ENCODE measurements around the gene ACSS2. TPM values are rescaled to one million over a fixed set of nuclear protein-coding genes. Genes with fewer than 3 reads are reported as not detected.

Gene ACSS2
- total RNA-seq, 2 donors from 2014 or later = 15.0 to 15.6 TPM

DNA sequence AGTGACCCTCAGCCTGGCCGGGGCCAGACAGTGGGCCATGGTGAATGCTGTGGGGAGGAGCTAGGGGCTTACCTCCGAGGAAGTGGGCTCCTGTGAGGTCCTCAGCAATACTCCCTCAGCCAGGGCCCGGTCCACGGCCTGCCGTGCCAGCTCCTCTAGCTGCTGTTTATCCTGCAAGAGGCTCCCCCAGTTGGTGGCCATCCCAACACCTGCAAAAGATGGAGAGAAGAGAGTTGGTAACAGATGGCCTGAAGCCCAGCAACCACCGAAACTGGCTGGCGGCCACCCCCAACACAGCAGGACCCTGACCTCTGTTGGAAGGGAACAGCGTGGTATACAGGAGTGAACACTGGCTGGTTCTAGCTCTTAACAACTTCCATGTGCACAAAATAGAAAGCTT is 75.2 kb downstream of the ACSS2 start:
- DNase-seq (no peak), ATAC-seq (no peak)
- Mint-ChIP-seq H3K27ac (no peak overlapping the region), H3K4me1 (peaks cover 24% of the 10 kb centered on the region), H3K4me3 (no peak overlapping the region), H3K36me3 (ENCODE audit: low read depth) (peaks cover 4% of the 10 kb centered on the region), H3K27me3 (no peaks in the 10 kb centered on the region)
- no peaks in the 10 kb centered on the region for H3K9me3 ChIP-seq (ENCODE audit: control insufficient read depth, low read length, poor library complexity, severe bottlenecking)

GRCh38 chr20:34952671-34953070 is 76.3 kb downstream of the ACSS2 start:
- H3K9me3 ChIP-seq (ENCODE audit: control insufficient read depth, low read length, poor library complexity, severe bottlenecking) = no peaks in the 10 kb centered on the region
- DNase-seq (no peak), ATAC-seq (no peak)
- H3K4me1 Mint-ChIP-seq = peaks cover 24% of the 10 kb centered on the region
- H3K36me3 Mint-ChIP-seq (ENCODE audit: low read depth) = peaks cover 4% of the 10 kb centered on the region
- H3K27me3 Mint-ChIP-seq = no peaks in the 10 kb centered on the region
- H3K4me3 Mint-ChIP-seq = no peak overlapping the region
- no peak overlapping the region for H3K27ac Mint-ChIP-seq

DNA sequence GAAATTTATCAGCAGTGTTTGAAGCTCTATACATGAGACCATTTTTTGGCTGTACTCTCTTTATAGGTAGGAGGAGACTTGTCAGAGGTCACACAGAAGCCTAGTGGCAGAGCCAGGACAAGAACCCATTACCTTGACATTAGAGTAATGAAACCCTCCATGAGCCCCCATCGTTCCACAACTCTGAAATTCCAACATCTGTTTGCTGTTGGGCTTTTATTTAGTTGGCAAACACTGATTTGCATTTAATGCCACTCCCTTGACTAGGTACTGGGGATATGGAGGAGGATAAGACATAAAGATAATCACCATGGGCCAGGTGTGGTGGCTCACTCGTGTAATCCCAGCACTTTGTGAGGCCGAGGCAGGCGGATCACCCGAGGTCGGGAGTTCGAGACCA is 77.5 kb downstream of the ACSS2 start:
- ATAC-seq (no peak), DNase-seq (no peak)
- Mint-ChIP-seq H3K27me3 (no peaks in the 10 kb centered on the region), H3K4me1 (peaks cover 24% of the 10 kb centered on the region), H3K4me3 (no peak overlapping the region), H3K36me3 (ENCODE audit: low read depth) (peaks cover 4% of the 10 kb centered on the region), H3K27ac (no peak overlapping the region)
- H3K9me3 ChIP-seq (ENCODE audit: control insufficient read depth, low read length, poor library complexity, severe bottlenecking) = no peaks in the 10 kb centered on the region

DNA sequence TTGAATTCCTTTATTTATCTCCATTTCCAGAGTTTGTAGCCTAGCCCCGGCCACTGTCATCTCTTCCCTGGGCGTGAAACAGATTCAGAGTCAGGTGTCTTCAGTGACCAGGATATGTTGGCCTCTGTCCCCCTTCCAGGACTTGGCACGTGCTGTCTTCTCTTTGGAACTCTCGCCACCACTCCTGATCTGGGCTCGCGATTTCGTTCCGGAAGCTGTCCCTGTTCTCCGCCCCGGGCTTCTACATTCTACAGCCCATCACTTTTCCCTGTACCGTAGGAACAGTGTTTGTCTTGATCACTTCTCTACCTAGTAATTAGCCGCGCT is 78.5 kb downstream of the ACSS2 start:
- Mint-ChIP-seq H3K27me3 (no peaks in the 10 kb centered on the region), H3K27ac (peak overlapping the region; percentile 94), H3K4me1 (peaks cover 24% of the 10 kb centered on the region), H3K4me3 (peak overlapping the region; percentile 99), H3K36me3 (ENCODE audit: low read depth) (peaks cover 2% of the 10 kb centered on the region)
- ATAC-seq (no peak), DNase-seq (no peak)
- H3K9me3 ChIP-seq (ENCODE audit: control insufficient read depth, low read length, poor library complexity, severe bottlenecking) = no peaks in the 10 kb centered on the region

GRCh38 chr20:34955231-34956040 is 79.0 kb downstream of the ACSS2 start, which contains the start of the genes GSS and MYH7B:
TSS of gene GSS (minus strand) at chr20:34955806. CDS start at chr20:34951852, 3,954 bp downstream.
TSS of gene MYH7B (plus strand) at chr20:34955868. CDS start at chr20:34978006, 22,138 bp downstream.
- H3K4me3 Mint-ChIP-seq = peak within 1 kb of the TSS; percentile 99
- peak within 1 kb of the TSS; percentile 94 for H3K27ac Mint-ChIP-seq
- peak; percentile 95 for ATAC-seq
- peak; percentile 94 to 98 (median 95) for DNase-seq
- H3K4me1 Mint-ChIP-seq = peaks cover 24% of the 10 kb centered on the region
- no peaks in the 10 kb centered on the region for H3K9me3 ChIP-seq (ENCODE audit: control insufficient read depth, low read length, poor library complexity, severe bottlenecking)
- peaks cover 2% of the 10 kb centered on the region for H3K36me3 Mint-ChIP-seq (ENCODE audit: low read depth)
- H3K27me3 Mint-ChIP-seq = no peaks in the 10 kb centered on the region

- ATAC-seq = no peak
- Mint-ChIP-seq H3K4me3 (peak overlapping the region; percentile 99), H3K36me3 (ENCODE audit: low read depth) (peaks cover 2% of the 10 kb centered on the region), H3K27ac (peak overlapping the region; percentile 94), H3K27me3 (no peaks in the 10 kb centered on the region), H3K4me1 (peaks cover 24% of the 10 kb centered on the region)
- H3K9me3 ChIP-seq (ENCODE audit: control insufficient read depth, low read length, poor library complexity, severe bottlenecking) = no peaks in the 10 kb centered on the region
- DNase-seq = no peak
Observed at GRCh38 chr20:34956041-34956458, 79.6 kb downstream of the ACSS2 start.

DNA sequence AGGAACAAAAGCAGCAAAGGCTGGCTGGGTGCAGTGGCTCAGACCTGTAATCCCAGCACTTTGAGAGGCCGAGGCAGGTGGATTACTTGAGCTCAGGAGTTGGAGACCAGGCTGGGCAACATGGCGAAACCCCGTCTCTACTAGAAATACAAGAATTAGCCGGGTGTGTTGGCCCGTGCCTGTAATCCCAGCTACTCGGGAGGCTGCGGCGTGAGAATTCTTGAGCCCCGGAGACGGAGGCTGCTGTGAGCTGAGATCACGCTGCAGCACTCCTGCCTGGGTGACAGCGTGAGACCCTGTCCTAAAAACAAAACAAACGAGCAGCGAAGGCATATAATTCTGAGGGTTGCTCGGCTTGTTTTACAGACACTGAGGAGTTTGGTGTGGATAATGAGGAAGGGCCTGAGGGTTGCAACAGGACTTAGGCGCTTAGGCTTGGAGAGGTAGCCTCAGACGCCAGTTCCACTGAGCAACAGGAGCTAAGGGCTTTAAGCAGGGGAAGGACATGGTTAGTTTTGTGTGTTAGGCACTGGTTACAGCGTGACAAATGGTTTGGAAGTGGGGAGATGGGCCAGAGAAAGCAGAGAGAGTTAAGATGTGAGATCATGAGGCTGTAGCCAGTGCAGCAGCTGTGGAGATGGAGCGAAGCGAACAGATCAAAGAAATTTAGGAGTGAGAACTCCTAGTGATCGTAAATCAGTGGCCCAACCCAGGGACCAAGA is 80.5 kb downstream of the ACSS2 start:
- Mint-ChIP-seq H3K27me3 (no peaks in the 10 kb centered on the region), H3K27ac (peak overlapping the region; percentile 94), H3K36me3 (ENCODE audit: low read depth) (peaks cover 2% of the 10 kb centered on the region), H3K4me3 (no peak overlapping the region), H3K4me1 (peaks cover 28% of the 10 kb centered on the region)
- DNase-seq = no peak
- H3K9me3 ChIP-seq (ENCODE audit: control insufficient read depth, low read length, poor library complexity, severe bottlenecking) = no peaks in the 10 kb centered on the region
- no peak for ATAC-seq

DNA sequence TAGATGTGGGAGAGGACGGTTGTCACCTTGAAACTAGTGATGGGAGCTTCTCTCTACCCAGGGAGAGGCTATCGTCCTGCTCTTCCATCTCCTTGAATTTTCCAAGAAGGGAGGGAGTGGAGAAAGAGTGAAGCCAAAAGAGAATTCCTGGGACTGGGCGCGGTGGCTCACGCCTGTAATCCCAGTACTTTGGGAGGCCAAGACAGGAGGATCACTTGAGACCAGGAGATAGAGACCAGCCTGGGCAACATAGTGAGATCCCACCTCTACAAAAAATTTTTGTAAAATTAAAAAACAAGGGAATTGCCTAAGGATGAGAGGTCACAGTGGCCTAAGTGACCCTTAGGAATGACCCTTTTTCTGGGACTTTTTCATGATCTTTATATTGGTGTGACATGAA is 88.1 kb downstream of the ACSS2 start:
- H3K4me3 Mint-ChIP-seq = no peak overlapping the region
- H3K4me1 Mint-ChIP-seq = peaks cover 4% of the 10 kb centered on the region
- H3K36me3 Mint-ChIP-seq (ENCODE audit: low read depth) = no peaks in the 10 kb centered on the region
- H3K27me3 Mint-ChIP-seq = peaks cover 18% of the 10 kb centered on the region
- ATAC-seq = no peak
- no peak overlapping the region for H3K27ac Mint-ChIP-seq
- H3K9me3 ChIP-seq (ENCODE audit: control insufficient read depth, low read length, poor library complexity, severe bottlenecking) = no peaks in the 10 kb centered on the region
- no peak for DNase-seq

- Mint-ChIP-seq H3K4me1 (peaks cover 4% of the 10 kb centered on the region), H3K4me3 (no peak overlapping the region), H3K27ac (no peak overlapping the region), H3K36me3 (ENCODE audit: low read depth) (no peaks in the 10 kb centered on the region), H3K27me3 (peaks cover 18% of the 10 kb centered on the region)
- H3K9me3 ChIP-seq (ENCODE audit: control insufficient read depth, low read length, poor library complexity, severe bottlenecking) = no peaks in the 10 kb centered on the region
- DNase-seq (no peak), ATAC-seq (no peak)
Observed at GRCh38 chr20:34965051-34965450, 88.6 kb downstream of the ACSS2 start.

- peaks cover 2% of the 10 kb centered on the region for H3K4me1 Mint-ChIP-seq
- ATAC-seq (no peak), DNase-seq (no peak)
- peaks cover 25% of the 10 kb centered on the region for H3K27me3 Mint-ChIP-seq
- no peaks in the 10 kb centered on the region for H3K9me3 ChIP-seq (ENCODE audit: control insufficient read depth, low read length, poor library complexity, severe bottlenecking)
- H3K36me3 Mint-ChIP-seq (ENCODE audit: low read depth) = no peaks in the 10 kb centered on the region
- H3K27ac Mint-ChIP-seq = no peak overlapping the region
- H3K4me3 Mint-ChIP-seq = no peak overlapping the region
Observed at GRCh38 chr20:34967421-34967820, 91.0 kb downstream of the ACSS2 start.

DNA sequence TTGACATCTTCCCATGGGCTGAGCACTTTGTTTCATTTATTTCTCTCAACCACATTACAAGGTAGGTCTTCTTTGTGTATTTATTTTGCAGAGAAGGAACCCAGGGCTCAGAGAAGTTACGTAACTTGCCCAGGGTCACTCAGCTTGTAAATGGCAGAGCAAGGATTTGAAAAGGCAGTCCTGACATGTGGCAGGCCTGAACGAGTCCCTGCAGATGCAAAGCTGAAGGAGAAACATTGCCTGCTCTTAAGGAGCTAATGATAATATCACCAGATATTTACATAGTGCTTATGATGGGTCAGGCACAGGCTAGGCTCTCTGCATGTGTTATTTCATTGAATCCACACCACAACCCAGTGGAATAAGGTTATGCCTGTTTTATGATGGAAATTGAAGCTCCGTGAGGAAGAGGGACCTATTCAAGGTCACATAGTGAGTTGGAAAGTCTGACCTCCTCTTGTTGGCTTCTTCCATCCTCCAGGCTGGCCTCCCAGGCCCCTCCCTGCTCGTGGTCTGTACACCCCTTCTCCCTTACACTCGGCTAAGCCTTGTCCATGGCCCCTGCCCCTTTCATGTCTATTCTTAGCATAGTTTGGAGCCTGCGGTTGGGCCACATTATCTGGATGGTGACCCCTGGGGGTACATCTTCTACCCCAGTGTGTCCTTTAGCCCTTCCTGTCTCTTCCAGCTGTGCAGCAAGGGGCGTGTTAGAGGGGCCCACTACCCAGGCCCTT is 91.8 kb downstream of the ACSS2 start:
- no peak overlapping the region for H3K27ac Mint-ChIP-seq
- H3K36me3 Mint-ChIP-seq (ENCODE audit: low read depth) = peaks cover 1% of the 10 kb centered on the region
- H3K4me1 Mint-ChIP-seq = peaks cover 2% of the 10 kb centered on the region
- ATAC-seq = no peak
- no peaks in the 10 kb centered on the region for H3K9me3 ChIP-seq (ENCODE audit: control insufficient read depth, low read length, poor library complexity, severe bottlenecking)
- H3K27me3 Mint-ChIP-seq = peaks cover 27% of the 10 kb centered on the region
- no peak overlapping the region for H3K4me3 Mint-ChIP-seq
- no peak for DNase-seq

- Mint-ChIP-seq H3K4me3 (no peak overlapping the region), H3K27me3 (peaks cover 25% of the 10 kb centered on the region)
Observed at GRCh38 chr20:34970193-34970840, 93.9 kb downstream of the ACSS2 start.

More at GRCh38 chr20:34970193-34970840, 93.9 kb downstream of the ACSS2 start:
- Mint-ChIP-seq H3K27ac (no peak overlapping the region), H3K4me1 (peaks cover 4% of the 10 kb centered on the region), H3K36me3 (ENCODE audit: low read depth) (peaks cover 2% of the 10 kb centered on the region)
- ATAC-seq (no peak), DNase-seq (no peak)
- no peaks in the 10 kb centered on the region for H3K9me3 ChIP-seq (ENCODE audit: control insufficient read depth, low read length, poor library complexity, severe bottlenecking)
